GM12865 (cell line): ENCODE measurements around the gene ESYT2.

ENCODE experiments used
- DNase-seq: peaks from one replicate; pipeline ENCODE4 v3.0.0; 2010; ENCODE audit warnings: low read depth
- H3K4me3 ChIP-seq: 2 replicates; pipeline ENCODE4 v1.5.1; 2011; ENCODE audit warnings: mild to moderate bottlenecking, low read depth, low read length, control low read depth
- CTCF ChIP-seq: IDR thresholded peaks from 2 replicates; pipeline ENCODE4 v1.5.1; 2011; ENCODE audit warnings: low read length, control low read depth, low read depth, inconsistent platforms; ENCODE audit not compliant: insufficient read depth; ENCODE audit errors: missing control alignments

Gene ESYT2

GRCh38 chr7:158782761-158783401 is 46.4 kb downstream of the ESYT2 start:
- H3K4me3 ChIP-seq = no peak overlapping the region
- TF ChIP-seq CTCF = no peak
- no peak for DNase-seq

DNA sequence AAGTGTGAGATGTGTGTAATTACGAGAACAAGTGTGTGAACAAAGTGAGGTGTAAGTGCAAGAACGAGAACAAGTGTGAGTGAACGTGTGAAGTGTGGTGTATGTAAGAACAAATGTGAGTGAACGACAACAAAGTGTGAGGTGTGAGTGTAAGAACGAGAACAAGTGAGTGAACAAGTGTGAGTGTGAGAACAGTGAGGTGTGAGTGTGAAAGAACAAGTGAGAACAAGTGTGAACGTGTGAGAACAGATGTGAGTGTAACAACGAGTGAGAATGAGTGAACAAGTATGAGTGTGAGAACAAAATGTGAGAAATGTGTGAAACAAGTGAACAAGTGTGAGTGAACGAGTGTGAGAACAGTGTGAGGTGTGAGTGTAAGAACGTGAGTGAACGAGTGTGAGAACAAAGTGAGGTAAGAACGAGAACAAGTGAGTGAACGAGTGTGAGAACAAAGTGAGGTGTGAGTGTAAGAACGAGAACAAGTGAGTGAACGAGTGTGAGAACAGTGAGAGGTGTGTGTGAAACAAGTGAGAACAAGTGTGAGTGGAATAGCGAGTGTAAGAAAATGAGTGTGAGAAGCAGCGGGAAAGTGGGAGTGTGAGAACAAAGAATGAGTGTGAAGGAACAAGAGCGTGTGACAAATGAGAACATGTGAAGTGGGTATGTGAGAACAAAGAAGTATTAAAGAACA is 47.2 kb downstream of the ESYT2 start:
- no peak for DNase-seq
- no peak for TF ChIP-seq CTCF
- no peak overlapping the region for H3K4me3 ChIP-seq

- no peak overlapping the region for H3K4me3 ChIP-seq
- TF ChIP-seq CTCF = no peak
- DNase-seq = no peak
Observed at GRCh38 chr7:158781217-158781973, 47.9 kb downstream of the ESYT2 start.

GRCh38 chr7:158779061-158780000 is 50.0 kb downstream of the ESYT2 start:
- H3K4me3 ChIP-seq = no peak overlapping the region
- no peak for DNase-seq
- TF ChIP-seq CTCF = no peak

GRCh38 chr7:158778471-158778870 is 50.8 kb downstream of the ESYT2 start:
- TF ChIP-seq CTCF = no peak
- DNase-seq = no peak
- H3K4me3 ChIP-seq = no peak overlapping the region

DNA sequence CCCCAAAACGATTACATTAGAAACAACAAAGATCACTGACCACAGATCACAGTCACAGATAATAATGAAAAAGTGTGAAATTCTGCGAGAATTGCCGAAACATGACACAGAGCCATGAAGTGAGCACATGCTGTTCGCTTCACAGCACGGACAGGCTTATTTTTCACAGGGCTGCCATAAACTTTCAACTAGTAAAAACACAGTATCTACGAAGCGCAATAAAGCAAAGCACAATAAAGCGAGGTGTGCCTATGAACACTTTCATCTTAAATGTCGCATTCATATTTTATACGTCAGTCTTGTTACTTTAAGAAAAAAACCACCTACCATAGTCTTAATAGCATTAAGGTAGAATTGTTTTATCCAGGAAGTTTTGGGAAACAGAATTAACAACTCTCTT is 51.5 kb downstream of the ESYT2 start:
- no peak overlapping the region for H3K4me3 ChIP-seq
- TF ChIP-seq CTCF = no peak
- no peak for DNase-seq
